Adipocyte (in vitro differentiated cells): ENCODE results near the gene PLA1A.

Experiments
- DNase-seq: peaks from one replicate; pipeline ENCODE4 v3.0.0-alpha.2; 2015; ENCODE audit warnings: low read depth
- H3K27me3 ChIP-seq: replicated peaks from 2 replicates; pipeline ENCODE4 v1.7.0; 2013; ENCODE audit warnings: mild to moderate bottlenecking, low read length, moderate library complexity; ENCODE audit not compliant: control insufficient read depth, insufficient read depth
- H3K36me3 ChIP-seq: 2 replicates; pipeline ENCODE4 v1.7.0; 2013; ENCODE audit warnings: low read length, mild to moderate bottlenecking, moderate library complexity; ENCODE audit not compliant: control insufficient read depth, insufficient read depth, severe bottlenecking
- H3K4me1 ChIP-seq: 2 replicates; pipeline ENCODE4 v1.7.0; 2013; ENCODE audit warnings: mild to moderate bottlenecking, low read length, moderate library complexity; ENCODE audit not compliant: control insufficient read depth, insufficient read depth
- H3K4me3 ChIP-seq: 2 replicates; pipeline ENCODE4 v1.7.0; 2013; ENCODE audit warnings: mild to moderate bottlenecking, low read length, moderate library complexity
- H3K9ac ChIP-seq: 2 replicates; pipeline ENCODE4 v1.7.0; 2013; ENCODE audit warnings: mild to moderate bottlenecking, low read length, moderate library complexity
- H3K9me3 ChIP-seq: 2 replicates; pipeline ENCODE4 v1.7.0; 2013; ENCODE audit warnings: mild to moderate bottlenecking, low read length, moderate library complexity; ENCODE audit not compliant: control insufficient read depth

Gene PLA1A

GRCh38 chr3:119630128-119630879 is 32.6 kb downstream of the PLA1A start:
- H3K9ac ChIP-seq, result peak overlapping the region; percentile 76
- no peaks in the 10 kb centered on the region for H3K9me3 ChIP-seq
- H3K4me3 ChIP-seq, result peak overlapping the region; percentile 45
- DNase-seq, result peak; percentile 52
- H3K27me3 ChIP-seq, result no peaks in the 10 kb centered on the region
- no peaks in the 10 kb centered on the region for H3K36me3 ChIP-seq
- H3K4me1 ChIP-seq, result peaks cover 40% of the 10 kb centered on the region

GRCh38 chr3:119630880-119631329 is 33.2 kb downstream of the PLA1A start:
- H3K4me3 ChIP-seq, result peak overlapping the region; percentile 45
- peak overlapping the region; percentile 76 for H3K9ac ChIP-seq
- DNase-seq, result no peak
- no peaks in the 10 kb centered on the region for H3K36me3 ChIP-seq
- no peaks in the 10 kb centered on the region for H3K9me3 ChIP-seq
- no peaks in the 10 kb centered on the region for H3K27me3 ChIP-seq
- H3K4me1 ChIP-seq, result peaks cover 42% of the 10 kb centered on the region

DNA sequence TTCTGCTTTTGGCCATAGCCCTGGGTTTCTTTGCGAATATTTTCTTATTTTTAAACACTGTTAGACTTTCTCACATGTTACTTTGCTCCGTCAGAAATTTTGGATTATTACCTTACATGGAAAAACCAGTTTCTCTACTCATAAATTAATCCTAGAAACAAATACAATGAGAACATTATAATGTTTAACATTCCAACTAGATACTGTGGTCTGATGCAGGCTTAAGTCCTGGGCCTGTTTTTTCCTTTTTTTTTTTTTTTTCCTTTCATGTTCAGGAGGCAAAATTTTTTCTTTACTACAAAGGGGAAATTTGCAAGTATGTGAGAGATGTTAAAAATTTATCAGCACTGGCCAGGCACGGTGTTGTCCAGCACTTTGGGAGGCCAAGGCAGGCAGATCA is 33.8 kb downstream of the PLA1A start:
- Histone ChIP-seq H3K9ac (peak overlapping the region; percentile 62), H3K27me3 (no peaks in the 10 kb centered on the region), H3K36me3 (no peaks in the 10 kb centered on the region), H3K9me3 (no peaks in the 10 kb centered on the region), H3K4me3 (no peak overlapping the region), H3K4me1 (peaks cover 48% of the 10 kb centered on the region)
- DNase-seq, result peak; percentile 5

DNA sequence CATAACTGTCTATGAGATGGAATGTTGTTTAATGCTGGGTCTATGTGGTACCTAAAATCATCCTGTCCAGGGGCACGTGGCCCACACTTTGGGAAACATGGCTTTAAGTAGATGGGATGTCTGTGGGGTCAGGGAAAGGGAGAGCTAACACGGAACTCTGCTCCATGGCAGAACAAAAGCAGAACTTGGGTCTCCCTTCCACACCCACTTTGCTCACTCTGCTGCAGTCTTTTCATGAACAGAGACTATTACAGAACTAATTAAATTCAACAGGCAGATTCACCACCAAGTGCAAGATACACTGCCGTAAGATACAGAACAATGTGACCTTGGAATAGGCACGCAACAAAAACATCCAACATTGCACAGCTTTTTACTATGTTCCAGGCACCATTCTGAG is 34.5 kb downstream of the PLA1A start:
- Histone ChIP-seq H3K27me3 (no peaks in the 10 kb centered on the region), H3K4me3 (no peak overlapping the region), H3K9me3 (no peaks in the 10 kb centered on the region), H3K4me1 (peaks cover 55% of the 10 kb centered on the region), H3K9ac (no peak overlapping the region), H3K36me3 (no peaks in the 10 kb centered on the region)
- DNase-seq, result no peak

GRCh38 chr3:119632829-119633228 is 35.1 kb downstream of the PLA1A start:
- peaks cover 59% of the 10 kb centered on the region for H3K4me1 ChIP-seq
- H3K27me3 ChIP-seq, result no peaks in the 10 kb centered on the region

DNA sequence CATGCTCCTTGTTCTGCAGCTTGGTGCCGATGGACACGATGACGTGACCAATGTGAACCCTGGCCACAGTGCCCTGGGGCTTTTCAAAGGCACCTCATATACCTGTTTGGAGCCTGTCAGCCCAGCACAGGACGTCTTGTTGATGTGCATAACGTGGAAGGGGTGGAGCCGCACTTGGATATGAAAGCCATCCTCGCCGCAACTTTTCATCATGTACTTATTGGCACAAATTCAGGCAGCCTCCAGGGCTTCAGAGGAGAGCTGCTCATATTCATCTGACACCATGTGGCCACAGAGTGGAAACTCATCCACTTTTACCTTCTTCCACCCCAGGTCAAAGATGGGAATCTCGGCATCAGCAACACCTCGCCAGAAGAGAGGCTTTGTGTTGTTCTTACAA is 38.0 kb downstream of the PLA1A start:
- Histone ChIP-seq H3K4me1 (peaks cover 46% of the 10 kb centered on the region), H3K4me3 (no peak overlapping the region), H3K27me3 (no peaks in the 10 kb centered on the region), H3K36me3 (no peaks in the 10 kb centered on the region), H3K9ac (no peak overlapping the region), H3K9me3 (no peaks in the 10 kb centered on the region)
- no peak for DNase-seq

More at GRCh38 chr3:119632829-119633228, 35.1 kb downstream of the PLA1A start:
- Histone ChIP-seq H3K9me3 (no peaks in the 10 kb centered on the region), H3K4me3 (no peak overlapping the region), H3K36me3 (no peaks in the 10 kb centered on the region), H3K9ac (no peak overlapping the region)
- no peak for DNase-seq

- no peak overlapping the region for H3K9ac ChIP-seq
- H3K9me3 ChIP-seq, result peaks cover 2% of the 10 kb centered on the region
- H3K36me3 ChIP-seq, result no peaks in the 10 kb centered on the region
- no peaks in the 10 kb centered on the region for H3K27me3 ChIP-seq
- H3K4me1 ChIP-seq, result peaks cover 41% of the 10 kb centered on the region
- DNase-seq, result no peak
- no peak overlapping the region for H3K4me3 ChIP-seq
Observed at GRCh38 chr3:119636249-119636648, 38.6 kb downstream of the PLA1A start.

DNA sequence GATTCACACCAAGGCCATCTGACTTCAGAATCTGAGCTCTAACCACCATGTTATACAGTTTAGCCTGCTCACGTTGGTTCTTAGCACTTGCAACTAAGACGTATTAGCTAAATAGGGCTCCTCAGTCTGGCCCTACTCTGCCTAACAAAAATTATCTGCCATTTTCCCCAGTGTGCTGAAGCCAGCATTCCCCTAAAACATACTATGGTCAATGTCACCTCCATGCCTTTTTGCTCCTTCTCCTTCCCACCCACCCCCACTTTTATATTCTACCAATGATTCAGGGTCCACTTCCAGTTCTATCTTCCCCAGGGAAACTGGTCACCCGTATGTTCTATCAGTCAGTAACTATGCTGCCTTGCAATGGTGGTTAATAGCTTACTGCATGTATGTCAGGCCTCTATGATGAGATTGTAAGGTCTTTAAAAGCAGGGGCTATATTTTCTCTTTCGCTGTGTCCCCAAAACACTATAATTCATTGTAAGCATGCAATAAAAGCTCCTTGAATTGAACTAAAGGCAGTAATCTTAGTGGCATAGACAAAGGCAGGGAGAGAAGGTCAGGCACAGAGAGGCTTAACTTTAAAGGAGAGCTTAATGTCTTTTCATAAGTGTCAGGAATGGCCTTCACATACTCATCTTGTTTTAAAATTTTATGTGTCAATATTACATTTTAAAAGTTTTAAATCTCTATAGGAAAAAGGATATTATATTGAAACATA is 39.4 kb downstream of the PLA1A start:
- Histone ChIP-seq H3K4me1 (peaks cover 37% of the 10 kb centered on the region), H3K9ac (peak overlapping the region; percentile 31), H3K4me3 (no peak overlapping the region), H3K27me3 (no peaks in the 10 kb centered on the region), H3K9me3 (peaks cover 4% of the 10 kb centered on the region), H3K36me3 (no peaks in the 10 kb centered on the region)
- no peak for DNase-seq

GRCh38 chr3:119637679-119638477 is 40.2 kb downstream of the PLA1A start:
- H3K36me3 ChIP-seq, result no peaks in the 10 kb centered on the region
- H3K4me3 ChIP-seq, result peak overlapping the region; percentile 15
- no peaks in the 10 kb centered on the region for H3K27me3 ChIP-seq
- DNase-seq, result peak; percentile 66
- H3K9ac ChIP-seq, result peak overlapping the region; percentile 52
- H3K9me3 ChIP-seq, result peaks cover 4% of the 10 kb centered on the region
- peaks cover 37% of the 10 kb centered on the region for H3K4me1 ChIP-seq

- no peak overlapping the region for H3K9ac ChIP-seq
- DNase-seq, result no peak
- H3K9me3 ChIP-seq, result peaks cover 4% of the 10 kb centered on the region
- no peaks in the 10 kb centered on the region for H3K36me3 ChIP-seq
- no peak overlapping the region for H3K4me3 ChIP-seq
- H3K4me1 ChIP-seq, result peaks cover 45% of the 10 kb centered on the region
- no peaks in the 10 kb centered on the region for H3K27me3 ChIP-seq
Observed at GRCh38 chr3:119639494-119640350, 42.0 kb downstream of the PLA1A start.
